NAMALWA (cell line): ENCODE measurements around the gene ARHGAP23.
"Not testable (repeated sequence)": the region's sequence is repeated elsewhere in the genome, so short reads cannot be mapped to it uniquely, and the experiment has no call there.

Experiments used
- DNase-seq: peaks from one replicate; pipeline ENCODE4 v3.0.0-alpha.2; 2015; ENCODE audit warnings: low spot score

Gene ARHGAP23

GRCh38 chr17:38528141-38528540, 99.9 kb downstream of the ARHGAP23 start:
- DNase-seq: not testable (repeated sequence)

- not testable (repeated sequence) for DNase-seq
Observed at GRCh38 chr17:38530856-38531255, 102.6 kb downstream of the ARHGAP23 start.

- DNase-seq: not testable (repeated sequence)
Observed at GRCh38 chr17:38531761-38532160, 103.5 kb downstream of the ARHGAP23 start.

GRCh38 chr17:38532451-38532850, 104.2 kb downstream of the ARHGAP23 start:
- DNase-seq: no peak

- no peak for DNase-seq
Observed at GRCh38 chr17:38533241-38533640, 105.0 kb downstream of the ARHGAP23 start.

GRCh38 chr17:38533866-38534497, 105.7 kb downstream of the ARHGAP23 start:
- DNase-seq: no peak

- DNase-seq: no peak
Observed at GRCh38 chr17:38534498-38534885, 106.2 kb downstream of the ARHGAP23 start.

- DNase-seq: no peak
Observed at GRCh38 chr17:38535886-38536285, 107.6 kb downstream of the ARHGAP23 start.

GRCh38 chr17:38536661-38537060, 108.4 kb downstream of the ARHGAP23 start:
- no peak for DNase-seq

- no peak for DNase-seq
Observed at GRCh38 chr17:38538906-38539305, 110.6 kb downstream of the ARHGAP23 start.

GRCh38 chr17:38539386-38539785, 111.1 kb downstream of the ARHGAP23 start:
- DNase-seq: no peak

- DNase-seq: no peak
Observed at GRCh38 chr17:38540514-38541045, 112.3 kb downstream of the ARHGAP23 start.

GRCh38 chr17:38541281-38541680, 113.0 kb downstream of the ARHGAP23 start:
- no peak for DNase-seq

- DNase-seq: no peak
Observed at GRCh38 chr17:38542286-38542685, 114.0 kb downstream of the ARHGAP23 start.

GRCh38 chr17:38543403-38544174, 115.3 kb downstream of the ARHGAP23 start:
- no peak for DNase-seq

GRCh38 chr17:38544175-38544838, 116.0 kb downstream of the ARHGAP23 start:
- no peak for DNase-seq

- DNase-seq: no peak
Observed at GRCh38 chr17:38544839-38545209, 116.6 kb downstream of the ARHGAP23 start.

- no peak for DNase-seq
Observed at GRCh38 chr17:38545531-38546225, 117.4 kb downstream of the ARHGAP23 start.

GRCh38 chr17:38546396-38546795, 118.1 kb downstream of the ARHGAP23 start:
- no peak for DNase-seq

- no peak for DNase-seq
Observed at GRCh38 chr17:38547444-38547843, 119.2 kb downstream of the ARHGAP23 start.

- DNase-seq: no peak
Observed at GRCh38 chr17:38549285-38549684, 121.0 kb downstream of the ARHGAP23 start.

GRCh38 chr17:38550661-38551060, 122.4 kb downstream of the ARHGAP23 start:
- DNase-seq: no peak
